Measurements from ENCODE around the gene TRIM29.

Gene TRIM29

DNA sequence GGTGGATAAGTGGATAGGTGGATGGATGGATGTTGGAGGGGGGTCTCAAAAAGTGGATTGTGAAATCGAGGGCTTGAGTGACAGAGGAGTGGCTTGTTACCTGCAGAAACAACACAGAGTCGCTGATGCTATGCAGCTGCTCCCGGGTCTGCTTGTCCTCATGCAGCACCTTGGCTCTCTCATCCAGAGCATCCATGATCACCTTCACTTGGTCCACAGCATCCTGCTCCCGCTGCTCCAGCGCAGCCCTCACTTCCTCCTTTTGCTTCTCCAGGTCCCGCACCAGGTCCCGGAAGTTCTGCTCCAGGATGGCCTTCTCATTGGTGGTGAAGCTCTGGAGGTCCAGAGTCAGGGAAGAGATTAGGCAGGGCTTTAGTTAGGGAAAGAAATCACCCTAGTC, 10.7 kb downstream of the TRIM29 start:
- ChIA-PET POLR2A (no interaction called here), CTCF (interaction anchor here (1.0 kb wide), 1 partner anchor 12 kb away, joined by 3 read pairs; no protein-coding TSS in a partner anchor)
- no peak overlapping the region for H3K4me3 ChIP-seq (ENCODE audit: low read depth, low read length)
- DNase-seq (ENCODE audit: low read depth, low spot score), result no peak
- TF ChIP-seq, protein P1, sequence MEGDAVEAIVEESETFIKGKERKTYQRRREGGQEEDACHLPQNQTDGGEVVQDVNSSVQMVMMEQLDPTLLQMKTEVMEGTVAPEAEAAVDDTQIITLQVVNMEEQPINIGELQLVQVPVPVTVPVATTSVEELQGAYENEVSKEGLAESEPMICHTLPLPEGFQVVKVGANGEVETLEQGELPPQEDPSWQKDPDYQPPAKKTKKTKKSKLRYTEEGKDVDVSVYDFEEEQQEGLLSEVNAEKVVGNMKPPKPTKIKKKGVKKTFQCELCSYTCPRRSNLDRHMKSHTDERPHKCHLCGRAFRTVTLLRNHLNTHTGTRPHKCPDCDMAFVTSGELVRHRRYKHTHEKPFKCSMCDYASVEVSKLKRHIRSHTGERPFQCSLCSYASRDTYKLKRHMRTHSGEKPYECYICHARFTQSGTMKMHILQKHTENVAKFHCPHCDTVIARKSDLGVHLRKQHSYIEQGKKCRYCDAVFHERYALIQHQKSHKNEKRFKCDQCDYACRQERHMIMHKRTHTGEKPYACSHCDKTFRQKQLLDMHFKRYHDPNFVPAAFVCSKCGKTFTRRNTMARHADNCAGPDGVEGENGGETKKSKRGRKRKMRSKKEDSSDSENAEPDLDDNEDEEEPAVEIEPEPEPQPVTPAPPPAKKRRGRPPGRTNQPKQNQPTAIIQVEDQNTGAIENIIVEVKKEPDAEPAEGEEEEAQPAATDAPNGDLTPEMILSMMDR (IDR thresholded peaks at IDR 0.05; ENCODE audit: insufficient read depth, low read length, missing control alignments), result no peak

DNA sequence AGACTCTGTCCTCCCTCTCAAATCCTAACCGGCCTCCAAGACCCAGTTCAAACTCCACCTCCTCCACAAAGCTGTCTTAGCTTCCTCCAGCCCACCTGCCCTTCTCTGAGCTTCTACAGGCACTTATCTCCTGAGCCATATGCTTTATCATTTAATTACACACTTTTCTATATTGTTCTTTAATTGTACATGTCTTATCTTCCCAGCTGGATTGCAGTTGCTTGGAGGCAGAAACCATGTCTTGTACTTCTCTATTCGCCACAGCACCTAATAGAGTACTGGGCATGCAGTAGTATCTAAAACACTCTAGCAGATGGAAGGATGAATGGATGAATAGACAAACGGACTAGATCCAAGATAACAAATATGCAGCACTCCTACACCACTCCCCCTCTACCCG, 11.3 kb downstream of the TRIM29 start:
- POLR2A ChIA-PET, result no interaction called here
- TF ChIP-seq, protein P1 (IDR thresholded peaks at IDR 0.05; ENCODE audit: insufficient read depth, low read length, missing control alignments), result no peak
- H3K4me3 ChIP-seq (ENCODE audit: low read depth, low read length), result no peak overlapping the region
- DNase-seq (ENCODE audit: low read depth, low spot score), result no peak
- CTCF ChIA-PET, result interaction anchor here (1.0 kb wide), 1 partner anchor 11 kb away, joined by 3 read pairs; no protein-coding TSS in a partner anchor

- ChIA-PET POLR2A (no interaction called here), CTCF (no interaction called here)
- TF ChIP-seq, protein P1 (IDR thresholded peaks at IDR 0.05; ENCODE audit: insufficient read depth, low read length, missing control alignments), result no peak
- H3K4me3 ChIP-seq (ENCODE audit: low read depth, low read length), result no peak overlapping the region
- no peak for DNase-seq (ENCODE audit: low read depth, low spot score)
Observed at GRCh38 chr11:120125509-120125908, 12.4 kb downstream of the TRIM29 start.

GRCh38 chr11:120125024-120125423, 12.9 kb downstream of the TRIM29 start:
- no peak for DNase-seq (ENCODE audit: low read depth, low spot score)
- H3K4me3 ChIP-seq (ENCODE audit: low read depth, low read length), result no peak overlapping the region
- ChIA-PET POLR2A (no interaction called here), CTCF (no interaction called here)
- TF ChIP-seq, protein P1 (IDR thresholded peaks at IDR 0.05; ENCODE audit: insufficient read depth, low read length, missing control alignments), result no peak

GRCh38 chr11:120124355-120124754, 13.6 kb downstream of the TRIM29 start:
- ChIA-PET CTCF (no interaction called here), POLR2A (no interaction called here)
- TF ChIP-seq, protein P1 (IDR thresholded peaks at IDR 0.05; ENCODE audit: insufficient read depth, low read length, missing control alignments), result no peak
- H3K4me3 ChIP-seq (ENCODE audit: low read depth, low read length), result no peak overlapping the region
- DNase-seq (ENCODE audit: low read depth, low spot score), result no peak

DNA sequence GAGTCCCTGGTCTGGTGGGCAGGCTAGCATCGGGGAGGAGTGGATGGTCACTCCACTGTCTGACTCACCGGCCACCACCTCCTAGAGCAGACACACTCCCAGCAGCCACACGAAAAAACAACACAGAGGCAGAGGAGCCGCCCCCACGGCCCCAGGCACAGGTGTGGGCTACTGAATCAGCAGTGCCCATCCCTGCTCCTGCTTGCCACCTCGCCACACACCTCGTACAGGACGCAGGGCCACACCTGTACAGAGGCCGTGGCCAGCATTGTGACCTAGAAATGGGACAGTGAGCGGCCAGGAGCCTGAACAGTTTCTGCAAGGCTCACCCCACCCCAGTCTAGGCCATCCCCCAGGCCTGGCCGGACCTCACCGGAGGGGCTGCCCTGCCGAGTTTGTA, 14.0 kb downstream of the TRIM29 start:
- TF ChIP-seq, protein P1 (IDR thresholded peaks at IDR 0.05; ENCODE audit: insufficient read depth, low read length, missing control alignments), result no peak
- POLR2A ChIA-PET, result no interaction called here
- no peak overlapping the region for H3K4me3 ChIP-seq (ENCODE audit: low read depth, low read length)
- CTCF ChIA-PET, result no interaction called here
- DNase-seq (ENCODE audit: low read depth, low spot score), result no peak
